Karpas-422 (cell line): ENCODE data around the gene RGL1. TPM values are rescaled to one million over a fixed set of nuclear protein-coding genes. Genes with fewer than 3 reads are reported as not detected.

Experiments used
- DNase-seq: peaks from one replicate; pipeline ENCODE4 v3.0.0-alpha.2; 2015
- H2AFZ ChIP-seq: fragments of 200-600 bp; sonication (generic); 2 replicates; pipeline ENCODE4 v1.6.1; 2014; ENCODE audit warnings: antibody characterized with exemption, low read length, mixed read lengths
- H3K27ac ChIP-seq: fragments of 200-600 bp; sonication (generic); 2 replicates; pipeline ENCODE4 v1.5.1; 2014; ENCODE audit warnings: mild to moderate bottlenecking, low read length, moderate library complexity
- H3K27me3 ChIP-seq: fragments of 200-600 bp; sonication (generic); 2 replicates; pipeline ENCODE4 v1.6.1; 2014; ENCODE audit warnings: low read length, mixed read lengths
- H3K36me3 ChIP-seq: fragments of 200-600 bp; sonication (generic); 2 replicates; pipeline ENCODE4 v1.6.1; 2014; ENCODE audit warnings: low read length, mixed read lengths; ENCODE audit not compliant: insufficient read depth
- H3K4me1 ChIP-seq: fragments of 200-600 bp; sonication (generic); 2 replicates; pipeline ENCODE4 v1.6.1; 2014; ENCODE audit warnings: mild to moderate bottlenecking, low read length, mixed read lengths
- H3K4me2 ChIP-seq: fragments of 200-600 bp; sonication (generic); 2 replicates; pipeline ENCODE4 v1.6.1; 2014; ENCODE audit warnings: low read length, low read depth, mild to moderate bottlenecking; ENCODE audit not compliant: poor library complexity, severe bottlenecking
- H3K4me3 ChIP-seq: fragments of 200-600 bp; sonication (generic); 2 replicates; pipeline ENCODE4 v1.5.1; 2014; ENCODE audit warnings: mild to moderate bottlenecking, antibody characterized with exemption, low read length, mixed read lengths
- H3K79me2 ChIP-seq: fragments of 200-600 bp; sonication (generic); 2 replicates; pipeline ENCODE4 v1.6.1; 2014; ENCODE audit warnings: mild to moderate bottlenecking, low read length, mixed read lengths
- H3K9ac ChIP-seq: fragments of 200-600 bp; sonication (generic); 2 replicates; pipeline ENCODE4 v1.6.0; 2014; ENCODE audit warnings: low read length
- H3K9me2 ChIP-seq: fragments of 200-600 bp; sonication (generic), shearing (Covaris generic); replicated peaks from 2 replicates; pipeline ENCODE4 v1.6.0; 2014; ENCODE audit warnings: mild to moderate bottlenecking, low read length, moderate library complexity; ENCODE audit not compliant: insufficient read depth
- H3K9me3 ChIP-seq: fragments of 300-700, 200-600 bp; sonication (generic); 2 replicates; pipeline ENCODE4 v1.6.1; 2014; ENCODE audit warnings: low read length, mixed read lengths
- H4K20me1 ChIP-seq: fragments of 200-600 bp; sonication (generic); 2 replicates; pipeline ENCODE4 v1.6.1; 2014; ENCODE audit warnings: mild to moderate bottlenecking, antibody characterized with exemption, low read length, low read depth; ENCODE audit not compliant: insufficient read depth
- total RNA-seq: library from RNA; depleted of rRNA; stranded (reverse); fragments of >200 nt; shearing (Covaris generic); gene quantifications from 2 replicates; pipeline ENCODE4 v1.2.3, GENCODE V29; 2014; ENCODE audit warnings: low replicate concordance

RGL1 gene
- total RNA-seq, 1 experiment from 2014 or later, result 1.0 TPM

DNA sequence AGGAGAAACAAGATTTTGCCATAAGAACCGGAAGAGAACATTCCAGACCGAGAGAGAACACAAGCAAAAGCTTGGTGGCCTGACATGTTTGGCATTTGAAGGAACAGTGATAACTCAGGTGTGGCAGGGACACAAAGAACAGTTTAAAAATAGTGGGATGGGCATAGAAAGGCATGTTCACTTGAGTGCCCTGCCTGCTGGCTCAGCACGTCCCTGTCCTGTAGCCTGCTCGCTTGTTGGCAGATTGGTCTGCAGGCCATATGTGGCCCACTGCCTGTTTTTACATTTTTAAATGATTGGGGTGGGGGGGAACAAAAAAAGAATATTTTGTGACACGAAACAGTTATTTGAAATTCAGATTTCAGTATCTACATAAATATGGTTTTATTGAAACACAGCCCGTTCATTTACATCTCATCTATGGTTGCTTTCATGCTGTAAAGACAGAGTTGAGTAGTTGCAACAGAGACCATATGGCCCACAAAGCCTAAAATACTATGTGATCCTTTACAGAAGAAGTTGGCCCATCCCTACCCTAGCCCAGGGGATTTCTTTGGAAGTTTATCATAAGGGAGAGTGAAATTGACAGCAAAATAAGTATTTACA, 100.7 kb downstream of the RGL1 start:
- Histone ChIP-seq H2AFZ (no peak overlapping the region), H3K36me3 (no peaks in the 10 kb centered on the region), H3K9ac (no peak overlapping the region)

DNA sequence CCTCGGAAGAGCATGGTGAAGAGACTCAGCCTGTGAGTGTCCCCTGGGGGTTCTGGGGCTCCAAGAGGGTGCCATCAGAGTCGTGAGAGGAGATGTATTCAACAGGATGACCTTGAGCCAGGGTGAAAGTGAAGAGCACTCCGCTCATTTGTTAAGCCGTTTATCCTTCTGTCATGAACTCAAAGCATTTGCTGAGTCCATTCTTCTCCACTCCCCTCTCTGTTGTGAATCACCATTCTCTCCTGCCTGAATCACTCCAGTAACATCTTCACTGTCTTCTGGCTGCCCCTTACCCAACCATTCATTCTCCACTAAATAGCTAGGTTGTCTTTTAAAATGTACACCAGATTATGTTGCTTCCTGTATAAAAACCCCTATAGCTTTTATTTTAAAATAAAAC, 102.2 kb downstream of the RGL1 start:
- H3K36me3 ChIP-seq, result no peaks in the 10 kb centered on the region
- H4K20me1 ChIP-seq, result no peaks in the 10 kb centered on the region
- H3K4me1 ChIP-seq, result peaks cover 21% of the 10 kb centered on the region
- H3K27ac ChIP-seq, result no peak overlapping the region
- H3K9me3 ChIP-seq, result no peaks in the 10 kb centered on the region
- H2AFZ ChIP-seq, result no peak overlapping the region
- DNase-seq, result no peak
- no peaks in the 10 kb centered on the region for H3K27me3 ChIP-seq
- H3K79me2 ChIP-seq, result no peaks in the 10 kb centered on the region
- no peak overlapping the region for H3K9ac ChIP-seq
- no peaks in the 10 kb centered on the region for H3K9me2 ChIP-seq
- no peak overlapping the region for H3K4me2 ChIP-seq
- no peak overlapping the region for H3K4me3 ChIP-seq

More for the DNA sequence above, 100.7 kb downstream of the RGL1 start:
- DNase-seq, result no peak
- Histone ChIP-seq H3K79me2 (no peaks in the 10 kb centered on the region), H3K27ac (no peak overlapping the region), H4K20me1 (no peaks in the 10 kb centered on the region), H3K4me3 (no peak overlapping the region), H3K4me1 (peaks cover 11% of the 10 kb centered on the region), H3K9me2 (no peaks in the 10 kb centered on the region), H3K9me3 (no peaks in the 10 kb centered on the region), H3K4me2 (no peak overlapping the region), H3K27me3 (no peaks in the 10 kb centered on the region)

DNA sequence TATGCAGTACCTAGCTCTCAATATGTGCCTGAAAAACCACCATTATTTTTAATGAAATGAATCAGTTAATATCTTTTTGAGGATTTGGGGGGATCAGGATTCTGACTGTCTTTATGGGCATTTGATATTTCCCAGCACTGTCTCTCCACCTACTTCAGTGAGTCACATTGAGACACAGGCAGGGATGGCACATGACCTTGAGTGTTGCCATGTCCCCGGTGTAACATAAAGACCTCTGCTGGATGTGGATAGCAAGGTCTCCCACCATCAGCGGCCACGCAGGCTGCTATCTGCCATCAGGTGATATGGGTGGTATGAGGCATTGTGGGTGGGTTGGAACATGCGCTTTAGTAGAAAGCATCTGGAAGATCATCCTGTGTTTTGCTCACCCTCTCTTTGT, 103.2 kb downstream of the RGL1 start:
- Histone ChIP-seq H3K27me3 (no peaks in the 10 kb centered on the region), H4K20me1 (no peaks in the 10 kb centered on the region), H3K9me2 (no peaks in the 10 kb centered on the region), H3K9me3 (no peaks in the 10 kb centered on the region), H2AFZ (no peak overlapping the region), H3K27ac (no peak overlapping the region), H3K4me1 (peaks cover 26% of the 10 kb centered on the region), H3K4me3 (no peak overlapping the region), H3K79me2 (no peaks in the 10 kb centered on the region), H3K4me2 (no peak overlapping the region), H3K9ac (no peak overlapping the region), H3K36me3 (no peaks in the 10 kb centered on the region)
- no peak for DNase-seq

DNA sequence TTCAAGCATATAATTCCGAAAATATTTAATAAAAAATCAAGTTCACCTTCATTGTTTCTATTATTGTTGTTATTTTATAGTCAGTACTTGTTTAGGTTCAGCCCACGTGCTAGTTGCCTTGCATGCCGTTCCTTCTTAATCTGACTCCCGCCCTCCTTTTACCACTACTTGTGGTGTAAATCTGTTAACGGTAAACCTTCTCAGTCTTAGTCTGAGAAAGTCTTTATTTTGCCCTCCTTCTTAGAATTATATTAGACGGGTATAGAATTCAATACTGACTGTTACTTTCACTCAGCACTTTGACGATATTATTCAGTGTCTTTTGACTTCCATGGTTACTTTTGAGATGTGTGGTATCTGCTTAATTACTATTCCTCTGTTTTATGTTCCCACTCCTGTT, 104.8 kb downstream of the RGL1 start:
- Histone ChIP-seq H2AFZ (no peak overlapping the region), H3K4me1 (peaks cover 21% of the 10 kb centered on the region), H3K9me2 (no peaks in the 10 kb centered on the region), H3K9me3 (no peaks in the 10 kb centered on the region), H3K27me3 (no peaks in the 10 kb centered on the region), H3K9ac (no peak overlapping the region), H4K20me1 (no peaks in the 10 kb centered on the region), H3K36me3 (no peaks in the 10 kb centered on the region), H3K79me2 (no peaks in the 10 kb centered on the region), H3K4me2 (no peak overlapping the region), H3K4me3 (no peak overlapping the region), H3K27ac (no peak overlapping the region)
- no peak for DNase-seq

DNA sequence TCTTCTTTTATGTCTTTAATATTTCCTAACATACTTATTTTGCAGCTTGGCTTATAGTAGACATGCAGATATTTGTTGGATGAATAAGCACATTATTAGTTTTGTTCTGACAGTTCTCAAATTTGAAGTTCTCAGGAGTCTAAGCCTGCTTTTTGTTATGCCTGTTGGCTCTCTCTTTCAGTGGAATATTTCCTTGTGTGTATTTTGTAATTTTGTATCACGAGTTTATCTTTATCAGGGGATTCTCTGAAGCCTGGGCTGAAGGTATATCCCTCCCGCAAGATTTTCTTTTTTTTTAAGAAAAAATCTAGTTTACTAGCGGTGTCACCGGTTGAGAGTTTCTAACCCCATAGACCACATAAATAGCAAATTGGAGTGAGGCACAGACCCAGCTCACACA, 105.9 kb downstream of the RGL1 start:
- Histone ChIP-seq H3K27ac (no peak overlapping the region), H4K20me1 (no peaks in the 10 kb centered on the region), H3K4me3 (no peak overlapping the region), H3K27me3 (no peaks in the 10 kb centered on the region), H3K79me2 (no peaks in the 10 kb centered on the region), H3K9ac (no peak overlapping the region), H2AFZ (no peak overlapping the region), H3K4me2 (peak overlapping the region; percentile 30), H3K36me3 (no peaks in the 10 kb centered on the region), H3K9me2 (no peaks in the 10 kb centered on the region), H3K9me3 (no peaks in the 10 kb centered on the region), H3K4me1 (peaks cover 21% of the 10 kb centered on the region)
- DNase-seq, result no peak

DNA sequence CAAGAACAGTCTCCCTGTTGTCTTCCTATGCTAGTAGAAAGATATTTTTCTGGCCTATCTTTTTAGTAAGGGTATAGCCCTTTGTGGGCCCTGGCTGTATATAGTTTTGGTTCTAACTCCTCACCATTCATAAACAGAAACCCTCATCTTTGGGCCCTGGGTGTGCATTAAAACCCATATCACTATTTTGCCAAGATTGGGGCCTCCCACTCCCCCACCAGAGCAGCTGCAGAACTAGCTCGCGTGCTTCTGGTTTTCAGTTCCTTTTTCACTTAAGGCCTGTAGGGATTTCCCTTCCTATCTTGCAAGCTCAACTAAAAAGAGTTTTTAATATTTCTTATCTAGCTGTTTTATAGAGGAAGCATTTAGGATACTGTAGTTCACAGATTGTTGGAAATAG, 106.4 kb downstream of the RGL1 start:
- H3K4me2 ChIP-seq, result peak overlapping the region; percentile 30
- H3K79me2 ChIP-seq, result no peaks in the 10 kb centered on the region
- no peaks in the 10 kb centered on the region for H3K9me2 ChIP-seq
- H3K27me3 ChIP-seq, result no peaks in the 10 kb centered on the region
- no peaks in the 10 kb centered on the region for H3K9me3 ChIP-seq
- no peaks in the 10 kb centered on the region for H4K20me1 ChIP-seq
- no peak overlapping the region for H2AFZ ChIP-seq
- no peaks in the 10 kb centered on the region for H3K36me3 ChIP-seq
- no peak overlapping the region for H3K4me3 ChIP-seq
- peak; percentile 75 for DNase-seq
- no peak overlapping the region for H3K27ac ChIP-seq
- no peak overlapping the region for H3K9ac ChIP-seq
- peaks cover 21% of the 10 kb centered on the region for H3K4me1 ChIP-seq

DNA sequence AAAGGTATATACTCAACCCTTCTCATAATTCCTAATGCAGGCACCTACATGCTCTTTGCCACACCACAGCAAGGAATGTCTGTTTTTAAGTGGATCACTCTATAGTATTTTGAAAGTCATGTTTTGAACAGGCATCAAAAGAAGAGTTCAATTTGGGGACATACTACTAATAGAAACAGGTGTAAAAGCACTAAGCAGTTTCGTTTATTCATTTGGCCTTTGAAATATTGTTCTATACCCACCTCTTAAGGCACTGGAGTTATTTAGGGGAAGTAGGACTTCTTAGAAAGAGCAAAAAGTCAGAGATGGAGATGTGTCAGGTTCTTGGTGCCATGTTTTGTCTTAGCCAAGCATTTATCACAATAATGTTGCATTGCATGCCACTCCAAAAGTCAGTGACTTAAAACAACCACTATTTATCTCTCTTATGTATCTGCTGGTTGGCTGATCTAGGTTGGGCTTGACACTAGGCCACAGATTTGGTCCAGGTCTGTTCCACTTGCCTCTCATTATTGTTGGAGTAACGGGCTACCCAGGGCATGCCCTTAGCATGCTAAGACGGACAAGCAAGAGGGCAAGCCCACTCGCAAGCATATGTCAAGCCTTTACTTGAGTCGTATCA, 107.5 kb downstream of the RGL1 start:
- no peaks in the 10 kb centered on the region for H4K20me1 ChIP-seq
- H3K4me2 ChIP-seq, result peak overlapping the region; percentile 12
- H3K27ac ChIP-seq, result no peak overlapping the region
- H3K9ac ChIP-seq, result no peak overlapping the region
- H3K36me3 ChIP-seq, result no peaks in the 10 kb centered on the region
- peak; percentile 77 for DNase-seq
- no peak overlapping the region for H2AFZ ChIP-seq
- H3K9me3 ChIP-seq, result no peaks in the 10 kb centered on the region
- H3K79me2 ChIP-seq, result no peaks in the 10 kb centered on the region
- H3K4me1 ChIP-seq, result peaks cover 21% of the 10 kb centered on the region
- H3K27me3 ChIP-seq, result no peaks in the 10 kb centered on the region
- no peak overlapping the region for H3K4me3 ChIP-seq
- no peaks in the 10 kb centered on the region for H3K9me2 ChIP-seq

DNA sequence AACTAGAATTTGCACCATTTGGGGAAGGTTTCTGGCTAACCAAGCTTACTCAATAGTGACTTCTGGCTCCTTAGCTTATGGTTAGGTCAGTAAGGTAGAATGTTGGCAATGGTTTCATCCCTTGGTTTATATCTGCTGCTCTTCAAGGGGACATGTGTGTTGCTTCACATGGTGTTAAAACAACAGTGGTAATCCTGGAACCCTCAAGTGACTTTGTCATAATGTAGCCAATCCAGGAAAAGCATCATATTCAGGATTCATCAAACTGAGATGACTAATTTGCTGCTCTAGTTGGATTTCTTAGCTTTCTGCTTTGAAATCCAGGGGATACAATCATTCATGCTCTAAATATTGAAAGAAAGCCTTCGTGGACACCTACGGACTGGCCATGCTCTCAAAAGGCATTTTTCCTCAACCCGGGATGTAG, 108.7 kb downstream of the RGL1 start:
- H3K4me2 ChIP-seq, result no peak overlapping the region
- no peaks in the 10 kb centered on the region for H3K27me3 ChIP-seq
- no peak overlapping the region for H2AFZ ChIP-seq
- no peak for DNase-seq
- no peaks in the 10 kb centered on the region for H3K9me3 ChIP-seq
- H3K9ac ChIP-seq, result no peak overlapping the region
- H3K9me2 ChIP-seq, result no peaks in the 10 kb centered on the region
- H3K27ac ChIP-seq, result no peak overlapping the region
- no peak overlapping the region for H3K4me3 ChIP-seq
- H3K36me3 ChIP-seq, result no peaks in the 10 kb centered on the region
- H4K20me1 ChIP-seq, result no peaks in the 10 kb centered on the region
- H3K4me1 ChIP-seq, result peaks cover 21% of the 10 kb centered on the region
- H3K79me2 ChIP-seq, result no peaks in the 10 kb centered on the region
